ENCODE results near the gene SPAG16.
"Not testable (repeated sequence)": the region's sequence is repeated elsewhere in the genome, so short reads cannot be mapped to it uniquely, and the experiment has no call there.

Gene SPAG16

DNA sequence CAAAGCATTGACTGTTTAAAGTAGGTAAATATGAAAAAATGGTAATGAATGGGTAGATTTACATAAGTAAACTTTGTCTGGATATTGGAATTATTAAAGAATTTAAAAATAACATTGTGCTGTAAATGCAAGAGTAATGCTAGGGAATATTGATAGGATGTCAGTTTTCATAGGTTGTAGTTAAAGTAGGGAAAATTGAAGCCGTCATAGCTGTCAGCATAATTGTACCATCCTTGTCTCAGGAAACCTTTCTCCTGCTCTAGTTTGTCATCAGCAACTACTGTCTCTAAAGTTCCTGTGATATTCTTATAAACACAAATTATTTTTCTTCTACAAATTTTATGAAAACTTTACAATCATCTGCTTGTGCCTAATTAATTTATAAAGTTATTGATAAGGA is 10.1 kb upstream of the SPAG16 start:
- DNase-seq = no peak

DNA sequence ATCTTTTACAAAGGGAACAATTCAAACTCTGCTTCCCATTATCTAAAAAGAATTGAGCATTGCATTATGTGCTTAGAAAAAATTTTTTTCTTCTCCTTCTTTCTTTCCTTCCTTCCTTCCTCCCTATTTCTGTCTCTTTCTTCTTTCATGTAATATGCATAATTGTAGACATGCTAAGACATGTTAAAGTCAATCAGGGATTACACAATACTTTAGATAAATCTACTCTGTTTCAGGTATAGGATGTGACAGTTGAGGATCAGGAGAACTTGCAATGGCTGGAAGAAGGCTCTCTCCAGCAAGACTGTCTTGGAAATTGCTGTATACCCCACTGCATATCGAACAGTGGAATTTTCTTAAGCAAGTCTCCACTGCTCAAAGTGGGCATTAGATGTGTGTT is 9.0 kb upstream of the SPAG16 start:
- DNase-seq = no peak

GRCh38 chr2:213277134-213277533 is 7.1 kb upstream of the SPAG16 start:
- DNase-seq = not testable (repeated sequence)

GRCh38 chr2:213279116-213279620 is 5.1 kb upstream of the SPAG16 start:
- DNase-seq = no peak

DNA sequence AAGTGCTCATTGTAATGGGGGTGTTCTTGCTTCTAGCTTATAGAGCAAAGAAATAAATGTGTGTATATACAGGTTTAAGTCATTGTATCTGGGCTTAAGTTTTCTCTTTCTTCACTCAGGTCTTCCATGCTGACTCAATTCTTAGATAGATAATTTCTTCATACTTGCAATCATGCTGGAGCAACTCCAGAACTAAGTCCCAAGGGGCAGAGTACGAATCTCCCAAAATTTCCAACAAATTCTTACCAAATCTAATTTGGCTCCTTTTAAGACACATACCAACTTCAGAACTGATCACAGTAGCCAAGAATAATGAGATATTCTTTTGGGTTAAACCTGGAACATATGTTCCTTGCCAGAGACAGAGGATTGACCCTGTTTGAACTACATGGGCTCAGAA is 4.3 kb upstream of the SPAG16 start:
- DNase-seq = no peak

DNA sequence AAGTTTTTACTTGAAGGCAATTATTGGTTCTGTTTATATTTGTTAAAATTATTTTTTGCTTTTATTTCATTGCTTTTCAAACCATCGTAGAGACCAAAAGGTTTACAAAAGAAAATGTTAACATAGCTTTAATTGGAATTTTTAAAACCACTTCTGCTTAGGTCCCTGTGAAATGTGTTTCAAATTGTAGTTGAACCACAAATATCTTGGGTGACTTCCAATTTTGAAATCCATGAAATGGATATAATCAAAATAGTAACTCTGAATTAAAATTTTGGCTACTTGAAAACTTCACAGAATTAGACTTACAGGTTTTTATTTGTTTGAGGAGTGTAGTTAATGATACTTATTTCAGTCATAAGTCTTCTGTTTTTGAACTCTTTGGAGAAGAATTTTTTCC is 3.1 kb upstream of the SPAG16 start:
- DNase-seq = no peak

GRCh38 chr2:213285404-213285803 is 1.1 kb downstream of the SPAG16 start:
- no peak for DNase-seq

DNA sequence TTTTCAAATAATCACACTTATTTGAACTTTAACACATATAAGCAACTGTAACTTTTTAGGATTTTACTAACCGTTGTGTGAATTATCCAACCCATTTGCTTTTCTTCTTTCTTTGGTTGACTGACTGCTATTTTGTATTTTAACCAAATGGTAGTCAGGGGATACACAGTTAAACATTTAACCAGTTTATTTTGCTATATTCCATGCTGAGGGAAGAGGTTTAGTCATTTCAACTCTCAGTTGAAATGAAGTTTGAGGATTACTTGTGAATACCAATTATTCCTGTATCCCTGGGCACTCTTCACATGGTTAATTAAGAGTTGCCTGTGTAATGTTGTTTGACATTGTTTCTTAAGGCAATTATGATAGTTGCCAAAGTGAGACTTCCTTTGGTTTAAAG is 1.9 kb downstream of the SPAG16 start:
- no peak for DNase-seq

- DNase-seq = no peak
Observed at GRCh38 chr2:213288913-213289700, 4.8 kb downstream of the SPAG16 start.

DNA sequence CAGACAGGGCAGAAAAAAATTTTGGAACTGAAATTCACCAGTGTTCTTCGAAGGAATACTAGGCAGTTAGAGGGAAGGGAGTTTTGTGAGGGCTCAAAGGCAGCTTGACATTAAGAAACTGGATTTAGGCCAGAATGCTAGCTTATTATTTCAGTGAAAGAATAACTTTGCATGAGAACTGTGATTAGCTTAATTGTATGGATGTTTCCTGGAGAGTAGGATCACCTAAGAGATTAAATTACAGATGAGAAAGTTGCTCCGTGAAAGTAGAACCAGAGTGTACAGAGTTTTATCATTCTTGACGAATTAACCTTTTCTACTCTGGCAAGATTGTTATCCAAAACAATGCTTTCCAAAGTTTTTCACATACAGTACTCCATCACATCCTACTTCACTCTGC is 6.2 kb downstream of the SPAG16 start:
- no peak for DNase-seq

DNA sequence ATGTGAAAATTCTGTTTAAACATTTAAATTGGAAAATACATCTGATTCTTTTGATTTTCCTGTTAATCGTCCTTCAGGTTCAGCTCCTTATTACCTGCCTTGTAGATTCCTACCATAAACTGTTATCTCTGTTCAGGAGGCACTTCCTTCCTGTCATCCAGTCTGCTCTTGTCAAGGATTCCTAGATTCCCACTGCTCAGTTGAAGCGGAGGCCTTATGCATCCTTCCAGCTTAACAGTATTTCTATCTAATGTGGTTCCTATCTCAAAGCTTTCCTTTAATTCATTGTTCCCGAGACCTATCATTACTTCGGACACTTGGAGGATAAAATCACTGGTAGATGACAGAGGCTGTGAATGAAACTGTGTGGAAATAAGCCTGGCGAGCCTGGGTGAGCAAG is 12.0 kb downstream of the SPAG16 start:
- DNase-seq = no peak

GRCh38 chr2:213306316-213306942 is 22.2 kb downstream of the SPAG16 start:
- DNase-seq = no peak

DNA sequence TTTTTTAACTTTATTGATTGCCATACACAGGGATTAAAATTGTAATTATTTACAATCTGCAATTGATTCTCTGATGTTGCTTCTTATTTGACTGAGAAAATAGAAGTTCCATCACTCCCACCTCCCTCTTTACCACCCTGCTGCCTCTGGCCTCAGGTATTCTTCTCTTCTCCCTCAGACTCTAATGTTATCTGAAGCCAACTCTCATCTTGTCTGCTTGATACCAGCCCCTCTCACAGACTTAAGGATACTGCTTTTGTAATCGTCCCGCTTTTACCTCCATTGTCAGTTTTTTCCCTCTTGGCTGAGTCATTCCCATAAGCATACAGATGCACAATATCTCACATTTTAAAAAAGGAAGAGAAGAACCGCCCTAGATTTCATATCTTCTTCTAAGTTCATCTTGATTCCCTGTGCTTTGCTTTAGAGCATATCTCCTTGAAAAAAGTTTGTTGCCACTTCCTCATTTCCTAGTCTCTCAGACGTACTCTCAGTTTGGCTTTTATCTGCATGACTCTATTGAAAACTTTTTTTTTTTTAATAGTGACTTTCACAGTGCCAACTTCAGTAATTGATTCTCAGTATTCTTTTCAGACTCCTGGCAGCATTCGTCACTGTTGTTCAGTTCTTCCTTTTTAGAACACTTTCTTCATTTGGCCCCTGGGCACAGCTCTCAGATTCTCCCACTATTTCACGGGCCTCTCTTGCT is 31.1 kb downstream of the SPAG16 start:
- DNase-seq = peak; percentile 22

DNA sequence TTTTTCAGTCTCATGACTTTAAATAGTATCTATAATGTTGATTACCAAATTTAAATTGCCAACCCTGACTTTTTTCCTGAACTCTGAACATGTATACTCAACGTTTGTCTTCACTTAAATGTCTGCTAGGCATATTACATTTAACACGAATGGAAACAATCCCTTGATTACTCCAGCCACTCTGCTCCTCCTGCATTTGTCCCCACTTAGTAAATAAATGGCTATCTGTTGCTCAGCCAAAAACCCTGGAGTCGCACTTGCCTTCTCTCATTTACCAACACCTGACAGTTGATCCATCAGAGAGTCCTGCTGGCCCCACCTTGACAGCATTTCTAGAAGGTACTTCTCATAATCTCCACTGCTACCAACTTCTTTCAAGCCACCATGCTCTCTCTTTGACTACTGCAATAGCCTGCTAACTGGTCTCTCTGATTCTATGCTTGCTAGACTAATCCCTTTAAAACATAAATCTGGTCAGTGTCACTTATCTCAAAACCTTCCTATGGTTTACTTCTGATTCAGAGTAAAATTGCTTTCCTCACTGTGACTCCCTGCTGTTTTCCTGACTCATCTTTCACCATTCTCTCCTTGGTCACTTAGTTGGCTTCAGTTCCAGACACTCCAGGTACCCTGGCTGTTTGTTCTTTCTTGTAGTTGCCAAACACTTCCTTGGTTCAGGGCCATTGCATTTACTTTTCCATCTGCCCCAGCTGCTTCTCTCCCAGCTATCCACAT is 31.9 kb downstream of the SPAG16 start:
- no peak for DNase-seq

DNA sequence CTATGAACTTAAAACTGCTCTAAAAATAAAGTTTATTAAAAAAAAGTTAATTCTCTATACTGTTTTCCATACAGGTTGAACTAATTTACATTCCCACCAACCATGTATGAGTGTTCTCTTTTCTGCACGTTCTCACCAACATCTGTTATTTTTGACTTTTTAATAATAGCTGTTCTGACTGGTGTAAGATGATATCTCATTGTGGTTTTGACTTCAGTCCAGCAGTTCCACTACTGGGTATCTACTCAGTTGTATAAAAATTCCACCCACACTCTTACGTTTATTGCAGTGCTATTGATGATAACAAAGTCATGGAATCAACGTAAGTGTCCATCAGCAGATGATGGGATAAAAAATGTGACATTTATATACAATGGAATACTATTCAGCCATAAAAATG is 33.7 kb downstream of the SPAG16 start:
- DNase-seq = no peak

GRCh38 chr2:213320604-213321003 is 36.3 kb downstream of the SPAG16 start:
- no peak for DNase-seq

- no peak for DNase-seq
Observed at GRCh38 chr2:213336253-213336770, 52.0 kb downstream of the SPAG16 start.

- DNase-seq = no peak
Observed at GRCh38 chr2:213353419-213353818, 69.2 kb downstream of the SPAG16 start.

- DNase-seq = no peak
Observed at GRCh38 chr2:213376644-213377043, 92.4 kb downstream of the SPAG16 start.

- not testable (repeated sequence) for DNase-seq
Observed at GRCh38 chr2:213407027-213407426, 122.8 kb downstream of the SPAG16 start.

DNA sequence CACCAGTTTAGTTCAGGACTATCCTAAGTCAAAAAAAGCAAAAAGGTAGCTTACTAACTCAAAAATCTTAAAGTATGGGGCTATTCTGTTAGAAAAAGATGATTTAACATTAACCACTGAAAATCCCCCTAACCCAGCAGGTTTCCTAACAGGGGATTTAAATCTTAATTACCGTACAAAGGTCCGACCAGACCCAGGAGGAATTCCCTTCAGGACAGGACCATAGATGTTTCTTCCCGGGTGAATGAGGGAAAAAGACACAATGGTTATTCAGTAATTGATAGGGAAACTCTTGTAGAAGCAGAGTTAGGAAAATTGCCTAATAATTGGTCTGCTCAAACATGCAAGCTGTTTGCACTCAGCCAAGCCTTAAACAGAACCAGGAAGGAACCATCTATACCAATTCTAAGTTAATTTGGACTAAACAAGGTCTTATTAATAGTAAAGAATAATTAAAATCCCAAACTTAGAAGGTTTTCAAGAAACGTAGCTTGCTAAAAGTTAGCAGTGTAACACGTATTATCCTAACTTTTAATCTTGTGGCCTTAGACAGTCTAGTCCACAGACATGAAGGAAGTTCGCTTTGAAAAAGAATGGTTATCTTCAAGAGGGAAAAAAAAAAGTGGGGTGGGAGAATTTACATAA is 124.3 kb downstream of the SPAG16 start:
- DNase-seq = not testable (repeated sequence)

- not testable (repeated sequence) for DNase-seq
Observed at GRCh38 chr2:213410687-213411086, 126.4 kb downstream of the SPAG16 start.
